Measurements from ENCODE around the gene INTS11.

INTS11 gene

DNA sequence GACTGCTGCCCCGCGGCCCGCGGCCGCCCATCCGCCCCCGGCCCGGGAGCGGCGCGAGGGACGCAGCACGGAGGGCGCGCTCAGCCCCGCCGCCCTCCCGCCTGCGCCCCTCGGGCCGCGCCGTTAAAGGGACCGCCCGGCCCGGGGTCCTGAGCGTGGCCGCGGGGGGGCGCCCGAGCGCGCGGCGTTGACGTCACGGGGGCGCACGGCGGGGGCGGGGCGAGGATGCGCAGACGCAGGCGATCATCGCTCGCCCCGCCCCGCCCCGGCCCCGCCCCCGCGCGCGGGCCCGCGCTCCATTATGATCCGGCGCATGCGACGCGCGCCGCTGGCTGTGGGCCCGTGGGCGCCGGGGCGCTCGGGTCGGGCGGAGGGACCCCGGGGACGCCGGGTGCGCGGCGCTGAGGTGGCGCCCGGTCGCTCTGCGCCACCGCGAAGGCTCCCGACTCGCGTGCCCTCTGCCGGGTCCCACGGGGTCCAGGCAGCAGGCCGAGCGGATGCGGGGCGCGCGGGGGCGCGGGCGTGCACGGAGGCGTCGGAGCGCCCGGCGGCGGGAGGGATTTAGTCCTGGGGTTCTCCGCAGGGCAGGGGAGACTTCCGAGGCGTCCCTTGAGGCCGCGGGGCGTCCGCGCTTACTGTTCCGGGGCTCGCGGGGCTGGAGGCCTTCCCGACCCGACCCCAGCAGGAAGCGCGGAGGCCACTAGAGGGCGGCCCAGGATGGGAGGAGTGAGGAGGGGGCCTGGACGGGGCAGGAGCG is 25.0 kb upstream of the INTS11 start, which contains the start of gene DVL1:
Gene DVL1, minus strand, starts transcription at position 163 of the 757 bp plus-strand sequence. CDS start 353 bp downstream, outside the sequence.
- Histone ChIP-seq H3K4me3 (ENCODE audit: low read depth, low read length) (peak within 1 kb of the TSS; percentile 70), H3K36me3 (replicated peaks) (peaks cover 3% of the 10 kb centered on the region), H3K27ac (peak within 1 kb of the TSS; percentile 71), H3K27me3 (replicated peaks) (no peaks in the 10 kb centered on the region)
- TF ChIP-seq CTCF (IDR thresholded peaks at IDR 0.05; ENCODE audit: low read depth, low read length, missing control alignments) = peak; percentile 67
- DNase-seq = no peak
- in situ Hi-C loops (cut with HindIII; ENCODE audit: low pct_ligation_motif_present, low sequenced_read_pairs) = no loop called here

DNA sequence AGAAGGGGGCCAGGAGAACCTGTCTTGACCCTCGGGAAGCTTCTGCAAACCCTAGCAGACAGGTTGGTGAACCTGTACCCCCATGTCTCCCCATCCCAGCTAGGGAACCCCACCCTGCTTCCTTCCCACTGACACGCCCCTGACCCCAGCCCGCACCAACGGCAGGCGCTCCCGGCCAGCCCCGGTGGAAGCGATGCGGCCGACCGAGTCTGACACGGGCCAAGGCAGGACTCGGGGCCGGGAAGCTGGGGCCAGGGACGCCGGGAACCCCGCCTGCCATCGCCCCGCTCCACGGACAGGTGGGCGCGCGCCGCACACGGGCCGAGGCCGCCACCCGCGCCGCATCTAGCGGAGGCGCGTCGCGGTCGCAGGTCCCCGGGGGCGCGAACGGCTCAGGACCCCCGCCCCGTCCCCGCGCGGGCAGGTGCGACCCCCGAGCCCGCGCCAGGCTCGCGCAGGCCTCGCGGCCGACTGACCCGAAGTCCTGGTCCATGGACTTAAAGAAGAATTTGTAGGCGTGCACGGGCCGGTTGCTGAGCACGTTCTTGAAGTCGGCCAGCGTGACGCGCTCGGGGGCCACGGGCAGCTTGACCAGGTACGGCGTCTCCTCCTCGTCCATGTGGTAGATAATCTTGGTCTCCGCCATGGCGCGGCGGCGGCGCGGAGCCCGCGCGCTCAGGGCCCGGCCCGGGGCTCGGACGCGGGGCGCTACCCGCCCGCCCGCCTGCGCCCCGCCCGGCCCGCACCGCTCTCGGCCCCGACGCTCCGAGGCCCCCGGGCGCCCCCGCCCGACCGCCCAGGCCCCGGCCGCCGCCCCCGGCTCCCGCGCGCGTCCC is 24.2 kb upstream of the INTS11 start:
- H3K27me3 ChIP-seq (replicated peaks) = no peaks in the 10 kb centered on the region
- H3K27ac ChIP-seq = no peak overlapping the region
- TF ChIP-seq CTCF (IDR thresholded peaks at IDR 0.05; ENCODE audit: low read depth, low read length, missing control alignments) = no peak
- in situ Hi-C loops (cut with HindIII; ENCODE audit: low pct_ligation_motif_present, low sequenced_read_pairs) = no loop called here
- no peaks in the 10 kb centered on the region for H3K36me3 ChIP-seq (replicated peaks)
- peak overlapping the region; percentile 70 for H3K4me3 ChIP-seq (ENCODE audit: low read depth, low read length)
- peak; percentile 26 for DNase-seq

GRCh38 chr1:1347663-1348419 is 23.4 kb upstream of the INTS11 start:
- in situ Hi-C loops (cut with HindIII; ENCODE audit: low pct_ligation_motif_present, low sequenced_read_pairs) = no loop called here
- H3K4me3 ChIP-seq (ENCODE audit: low read depth, low read length) = peak overlapping the region; percentile 70
- H3K36me3 ChIP-seq (replicated peaks) = no peaks in the 10 kb centered on the region
- TF ChIP-seq CTCF (IDR thresholded peaks at IDR 0.05; ENCODE audit: low read depth, low read length, missing control alignments) = no peak
- no peak overlapping the region for H3K27ac ChIP-seq
- H3K27me3 ChIP-seq (replicated peaks) = no peaks in the 10 kb centered on the region
- no peak for DNase-seq

DNA sequence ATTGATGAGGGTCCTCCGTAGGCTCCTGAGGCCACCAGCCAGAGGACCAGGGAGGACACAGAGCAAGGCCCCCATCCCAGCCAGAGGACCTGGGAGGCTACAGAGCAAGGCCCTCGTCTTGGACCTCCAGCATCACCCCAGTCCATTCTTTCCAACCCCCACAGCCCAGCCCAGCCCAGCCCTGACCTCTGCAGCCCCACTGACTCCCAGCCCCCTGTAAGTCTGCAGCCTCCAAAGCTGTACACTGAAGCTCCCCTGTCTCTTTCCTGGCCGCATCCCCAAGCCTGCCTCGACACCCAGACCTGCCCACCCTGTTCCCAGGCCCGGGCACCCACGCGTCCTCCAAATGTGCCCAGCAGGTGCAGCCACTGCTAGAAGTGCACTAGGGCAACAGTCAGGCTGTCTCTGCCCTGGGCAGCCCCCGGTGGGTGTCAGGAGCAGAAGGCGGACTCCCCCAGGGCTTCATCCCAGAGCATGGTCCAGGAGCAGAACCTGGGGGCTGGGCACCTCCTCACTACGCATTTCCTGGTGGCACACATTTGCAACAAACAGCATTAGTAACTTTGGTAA is 22.7 kb upstream of the INTS11 start:
- no peaks in the 10 kb centered on the region for H3K36me3 ChIP-seq (replicated peaks)
- in situ Hi-C loops (cut with HindIII; ENCODE audit: low pct_ligation_motif_present, low sequenced_read_pairs) = no loop called here
- peak overlapping the region; percentile 70 for H3K4me3 ChIP-seq (ENCODE audit: low read depth, low read length)
- DNase-seq = no peak
- no peak for TF ChIP-seq CTCF (IDR thresholded peaks at IDR 0.05; ENCODE audit: low read depth, low read length, missing control alignments)
- no peak overlapping the region for H3K27ac ChIP-seq
- H3K27me3 ChIP-seq (replicated peaks) = no peaks in the 10 kb centered on the region

- H3K27ac ChIP-seq = no peak overlapping the region
- DNase-seq = no peak
- TF ChIP-seq CTCF (IDR thresholded peaks at IDR 0.05; ENCODE audit: low read depth, low read length, missing control alignments) = no peak
- H3K27me3 ChIP-seq (replicated peaks) = no peaks in the 10 kb centered on the region
- in situ Hi-C loops (cut with HindIII; ENCODE audit: low pct_ligation_motif_present, low sequenced_read_pairs) = no loop called here
- no peak overlapping the region for H3K4me3 ChIP-seq (ENCODE audit: low read depth, low read length)
- H3K36me3 ChIP-seq (replicated peaks) = peaks cover 4% of the 10 kb centered on the region
Measured at GRCh38 chr1:1346501-1346890, 22.0 kb upstream of the INTS11 start.
